PC-3 (cell line): Measurements from ENCODE around the gene RETN. TPM values are rescaled to one million over a fixed set of nuclear protein-coding genes. Genes with fewer than 3 reads are reported as not detected.

Source experiments
- ATAC-seq: fragments of 200-7000 bp; cut with Tn5 transposase; 2 replicates; pipeline ENCODE4 v1.9.1; 2020; ENCODE audit warnings: mild to moderate bottlenecking, moderate library complexity
- BruUV-seq: library from RNA; stranded (reverse); fragments of 400-500 nt; replicated peaks from 2 replicates; lab custom pipeline; 2021; lab: Mats Ljungman, UMichigan
- CTCF ChIA-PET: fragments of 300-600 bp; sonication (Branson Sonifier 250); formaldehyde crosslinking; loops from one replicate; lab custom pipeline; 2022; ENCODE audit warnings: antibody characterized with exemption; lab: Charles Lee
- POLR2A ChIA-PET: fragments of 300-600 bp; sonication (Branson Sonifier 250); formaldehyde crosslinking; loops from one replicate; lab custom pipeline; 2022; ENCODE audit warnings: antibody characterized with exemption; ENCODE audit not compliant: unreplicated experiment; lab: Charles Lee
- DNase-seq: peaks from one replicate; pipeline ENCODE4 v3.0.0-alpha.2; 2015
- H2AFZ ChIP-seq: fragments of 300-600 bp; sonication (generic); 2 replicates; pipeline ENCODE4 v1.6.0; 2016; ENCODE audit warnings: antibody characterized with exemption, low read length
- H3F3A ChIP-seq: fragments of 300-600 bp; sonication (generic); one replicate; pipeline ENCODE4 v1.6.0; 2017; ENCODE audit warnings: antibody characterized with exemption, low read length, control low read depth, mild to moderate bottlenecking; ENCODE audit not compliant: unreplicated experiment
- H3K27ac ChIP-seq: fragments of 300-600 bp; sonication (generic); 2 replicates; pipeline ENCODE4 v1.5.1; 2016; ENCODE audit warnings: mild to moderate bottlenecking, low read length
- H3K27me3 ChIP-seq: fragments of 300-600 bp; sonication (generic); 2 replicates; pipeline ENCODE4 v1.6.1; 2016; ENCODE audit warnings: low read length, mixed read lengths
- H3K36me3 ChIP-seq: fragments of 300-600 bp; sonication (generic); 2 replicates; pipeline ENCODE4 v1.6.1; 2016; ENCODE audit warnings: low read depth, mixed run types, low read length, mixed read lengths
- H3K4me1 ChIP-seq: fragments of 300-600 bp; sonication (generic); 2 replicates; pipeline ENCODE4 v1.5.1; 2016; ENCODE audit warnings: low read length; ENCODE audit not compliant: insufficient read depth
- H3K4me2 ChIP-seq: fragments of 300-600 bp; sonication (generic); 2 replicates; pipeline ENCODE4 v1.6.0; 2016; ENCODE audit warnings: low read length
- H3K4me3 ChIP-seq: fragments of 300-600 bp; sonication (generic); 2 replicates; pipeline ENCODE4 v1.5.1; 2016; ENCODE audit warnings: mild to moderate bottlenecking, low read length, mixed read lengths
- H3K79me2 ChIP-seq: fragments of 300-600 bp; sonication (generic); 2 replicates; pipeline ENCODE4 v1.6.1; 2017; ENCODE audit warnings: low read length, mixed read lengths
- H3K9ac ChIP-seq: fragments of 300-600 bp; sonication (generic); 2 replicates; pipeline ENCODE4 v1.6.0; 2016; ENCODE audit warnings: mild to moderate bottlenecking, low read length
- H3K9me2 ChIP-seq: fragments of 300-600 bp; sonication (generic); replicated peaks from 2 replicates; pipeline ENCODE4 v1.6.1; 2016; ENCODE audit warnings: mixed run types, low read length, mixed read lengths
- H3K9me3 ChIP-seq: fragments of 300-600 bp; sonication (generic); 2 replicates; pipeline ENCODE4 v1.6.1; 2016; ENCODE audit warnings: low read length, mixed read lengths
- H4K20me1 ChIP-seq: fragments of 300-600 bp; sonication (generic); 2 replicates; pipeline ENCODE4 v1.6.1; 2016; ENCODE audit warnings: low read length, mixed read lengths
- CTCF ChIP-seq: fragments of 300-600 bp; sonication (generic); conservative IDR thresholded peaks from 2 replicates; pipeline ENCODE4 v1.5.1; 2017; ENCODE audit warnings: antibody characterized with exemption, low read depth, mild to moderate bottlenecking, low read length
- EZH2 ChIP-seq: fragments of 300-600 bp; sonication (generic); IDR thresholded peaks from one replicate; pipeline ENCODE4 v1.6.1; 2017; ENCODE audit warnings: antibody characterized with exemption, mild to moderate bottlenecking, low read length; ENCODE audit not compliant: unreplicated experiment
- EZH2phosphoT487 ChIP-seq: fragments of 300-600 bp; sonication (generic); IDR thresholded peaks from 2 replicates; pipeline ENCODE4 v1.6.1; 2018; ENCODE audit warnings: mild to moderate bottlenecking, antibody characterized with exemption, low read length, borderline replicate concordance
- intact Hi-C: fragments of 100-400 bp; cut with micrococcal nuclease; formaldehyde crosslinking; loops from 2 replicates; pipeline ENCODE4 v1.9.0; 2023
- total RNA-seq: library from RNA; depleted of rRNA; stranded (reverse); fragments of >200 nt; gene quantifications from 2 replicates; pipeline ENCODE4 v1.2.3, GENCODE V29; 2014

The RETN gene
- total RNA-seq, 1 experiment from 2014 or later = not detected

GRCh38 chr19:7629347-7630054 is 39.3 kb upstream of the RETN start, which contains the start of the genes PET100 and XAB2:
Gene PET100 (plus strand): TSS chr19:7629793. CDS start chr19:7629834, 41 bp downstream.
Gene XAB2 (minus strand): TSS chr19:7629545. CDS start chr19:7629527, 18 bp downstream.
- intact Hi-C loops = no loop called here
- Histone ChIP-seq H4K20me1 (no peaks in the 10 kb centered on the region), H3K36me3 (peaks cover 13% of the 10 kb centered on the region; the same call in 1 of the 2 replicates), H3K27ac (no peak within 1 kb of the TSS), H3K9ac (peak within 1 kb of the TSS; percentile 89), H3K4me2 (peak within 1 kb of the TSS; percentile 95), H3K9me3 (no peaks in the 10 kb centered on the region), H3K9me2 (no peaks in the 10 kb centered on the region), H3K27me3 (no peaks in the 10 kb centered on the region), H3K4me3 (peak within 1 kb of the TSS; percentile 87), H3K79me2 (peaks cover 57% of the 10 kb centered on the region), H3F3A (no peaks in the 10 kb centered on the region), H2AFZ (peak within 1 kb of the TSS; percentile 43), H3K4me1 (peaks cover 15% of the 10 kb centered on the region)
- DNase-seq = peak; percentile 100
- peak; percentile 99 for ATAC-seq
- no peak for TF ChIP-seq CTCF
- TF ChIP-seq EZH2 = no peak
- TF ChIP-seq EZH2phosphoT487 = no peak
- no TSS peak for BruUV-seq
- CTCF ChIA-PET = interaction anchor here (0.8 to 1.3 kb wide), 3 partner anchors 32 to 61 kb away, joined by 3 to 14 read pairs (median 3); partner anchors contain the start of gene TRAPPC5
- POLR2A ChIA-PET = interaction anchor here (1.8 kb wide), 1 partner anchor 61 kb away, joined by 48 read pairs; no protein-coding TSS in a partner anchor

- H3K4me3 ChIP-seq = no peak overlapping the region
- H3F3A ChIP-seq = no peaks in the 10 kb centered on the region
- no peak overlapping the region for H2AFZ ChIP-seq
- peaks cover 4% of the 10 kb centered on the region; the same call in 1 of the 2 replicates for H3K36me3 ChIP-seq
- H3K27me3 ChIP-seq = no peaks in the 10 kb centered on the region
- DNase-seq = no peak
- H3K9me2 ChIP-seq = no peaks in the 10 kb centered on the region
- TF ChIP-seq EZH2 = no peak
- no peak for TF ChIP-seq CTCF
- no peak for TF ChIP-seq EZH2phosphoT487
- H3K79me2 ChIP-seq = peaks cover 51% of the 10 kb centered on the region
- no peaks in the 10 kb centered on the region for H3K9me3 ChIP-seq
- no peak overlapping the region for H3K9ac ChIP-seq
- peaks cover 16% of the 10 kb centered on the region for H3K4me1 ChIP-seq
- intact Hi-C loops = no loop called here
- no TSS peak for BruUV-seq
- H3K27ac ChIP-seq = no peak overlapping the region
- no peak overlapping the region for H3K4me2 ChIP-seq
- ChIA-PET POLR2A (no interaction called here), CTCF (no interaction called here)
- no peaks in the 10 kb centered on the region for H4K20me1 ChIP-seq
- no peak for ATAC-seq
Observed at GRCh38 chr19:7631577-7631976, 37.3 kb upstream of the RETN start.
